ENCODE data around the gene SLC51A. TPM values are rescaled to one million over a fixed set of nuclear protein-coding genes. Genes with fewer than 3 reads are reported as not detected.
"Not testable (repeated sequence)": the region's sequence is repeated elsewhere in the genome, so short reads cannot be mapped to it uniquely, and the experiment has no call there.

The SLC51A gene
- total RNA-seq, 1 donor from 2014 or later, result 0.51 TPM

DNA sequence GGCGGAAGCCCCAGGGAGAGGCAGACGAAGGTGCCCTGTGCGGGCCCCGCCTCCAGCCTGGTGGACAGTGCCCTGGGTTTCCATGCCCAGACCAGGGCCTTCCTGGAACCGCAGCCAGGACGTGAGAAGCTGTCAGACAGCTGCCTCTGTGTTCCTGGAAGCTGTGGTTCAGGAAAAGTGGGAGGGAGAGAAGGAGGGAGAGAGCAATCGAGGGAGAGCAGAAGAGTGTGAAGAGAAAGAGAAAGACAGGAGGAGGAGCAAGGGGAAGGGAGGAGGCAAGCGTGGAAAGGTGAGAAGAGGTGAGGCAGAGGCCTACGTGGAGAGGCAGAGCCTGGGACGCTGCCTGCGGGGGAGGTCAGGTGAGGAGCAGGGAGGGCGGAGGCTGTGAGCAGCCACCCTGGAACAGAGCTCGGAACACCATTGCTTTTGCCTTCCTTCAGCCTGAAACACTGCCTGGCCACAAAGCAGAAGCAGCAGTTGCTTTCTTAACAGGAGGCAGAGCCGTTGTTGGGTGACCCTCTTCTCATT, 23.7 kb upstream of the SLC51A start:
- peak; percentile 80 for DNase-seq (ENCODE audit: low spot score)
- intact Hi-C loops (cut with DNase I), result no loop called here

DNA sequence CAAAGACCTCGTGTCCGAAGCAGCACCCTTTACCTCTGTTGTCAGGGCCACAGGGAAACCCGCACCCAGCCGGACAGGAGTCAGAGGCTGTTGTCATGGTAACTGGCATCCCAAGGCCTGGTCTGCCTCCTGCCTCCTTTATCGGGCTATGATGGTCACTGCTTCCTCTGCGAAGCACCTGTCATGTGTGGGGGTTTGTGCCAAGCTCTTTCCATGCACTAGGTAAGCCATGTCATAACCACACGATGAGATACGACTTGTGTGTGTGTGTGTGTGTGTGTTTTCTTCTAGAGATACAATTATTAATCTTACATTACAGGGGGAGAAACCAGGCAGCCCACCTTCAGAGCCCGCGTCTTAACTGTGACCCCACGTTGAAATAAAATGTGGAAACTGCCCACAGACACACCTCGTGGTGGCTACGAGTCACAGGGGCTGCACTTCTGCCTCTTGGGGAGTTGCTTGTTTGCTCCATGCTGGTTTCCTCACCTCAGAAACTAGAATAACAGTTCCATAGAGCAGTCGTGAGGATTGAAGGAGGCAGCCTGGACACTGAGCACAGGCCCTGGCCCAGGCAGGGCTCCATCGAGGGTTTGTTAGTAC, 23.1 kb upstream of the SLC51A start:
- intact Hi-C loops (cut with DNase I), result no loop called here
- no peak for DNase-seq (ENCODE audit: low spot score)

DNA sequence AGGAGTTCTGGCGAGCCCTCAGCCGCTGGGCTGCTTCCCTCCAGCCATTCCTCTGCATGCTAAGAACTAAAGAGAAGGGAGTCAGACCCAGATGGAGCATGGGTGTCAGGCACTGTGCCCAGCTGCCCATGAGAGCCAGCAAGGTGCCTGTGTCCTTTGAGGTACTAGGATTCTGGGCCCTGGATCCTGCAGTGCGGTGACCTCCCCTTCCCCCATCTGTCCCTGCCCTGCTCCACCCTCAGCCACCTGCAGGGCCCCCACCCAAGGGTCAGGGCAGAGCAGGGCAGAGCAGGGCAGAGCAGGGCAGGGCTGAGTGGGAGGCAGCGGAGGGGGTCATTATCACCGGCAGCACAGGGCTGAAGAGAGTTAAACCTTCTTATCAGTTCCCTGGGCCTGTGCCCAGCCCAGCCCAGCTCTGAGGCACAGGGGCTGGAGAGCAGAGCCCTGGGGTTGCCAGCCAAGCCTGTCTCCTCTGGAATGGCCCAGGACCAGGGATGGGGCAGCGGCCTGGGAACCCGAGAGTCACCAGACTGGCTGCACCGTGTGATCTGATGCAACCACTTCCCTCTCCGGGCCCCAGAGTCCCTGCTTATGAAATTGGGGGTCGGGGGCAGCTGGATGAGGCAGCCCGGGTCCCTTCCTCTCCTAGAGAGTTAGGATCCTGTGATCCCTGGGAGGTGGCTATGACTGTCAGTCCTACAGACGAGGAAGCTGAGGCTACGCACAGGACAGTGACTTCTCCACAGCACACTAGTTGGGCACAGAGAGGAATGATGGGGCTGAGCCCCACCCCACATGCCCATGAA, 22.4 kb upstream of the SLC51A start:
- intact Hi-C loops (cut with DNase I), result loop anchor here (2.0 kb wide), 1 partner anchor 113 kb away; no protein-coding TSS in a partner anchor
- peak; percentile 92 for DNase-seq (ENCODE audit: low spot score)

DNA sequence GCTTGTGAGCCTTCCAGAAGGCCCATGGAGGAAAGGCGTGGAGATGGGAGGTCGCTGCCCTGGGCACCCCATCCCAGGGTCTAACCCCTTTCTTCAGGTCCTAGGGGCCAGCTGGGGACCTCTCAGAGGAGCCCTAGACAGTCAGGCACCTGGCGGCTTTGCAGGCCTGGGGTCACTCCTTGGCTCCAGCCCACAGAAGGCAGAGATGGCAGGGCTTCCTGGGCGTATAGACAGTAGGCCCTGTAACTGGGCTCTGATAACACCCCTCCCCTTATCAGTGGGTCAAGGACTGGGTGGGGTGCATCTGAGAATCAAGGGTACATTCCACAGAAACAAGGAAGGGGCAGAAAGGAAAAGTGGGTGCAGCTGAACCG, 21.8 kb upstream of the SLC51A start:
- no peak for DNase-seq (ENCODE audit: low spot score)
- intact Hi-C loops (cut with DNase I), result loop anchor here (2.0 kb wide), 1 partner anchor 114 kb away; no protein-coding TSS in a partner anchor

DNA sequence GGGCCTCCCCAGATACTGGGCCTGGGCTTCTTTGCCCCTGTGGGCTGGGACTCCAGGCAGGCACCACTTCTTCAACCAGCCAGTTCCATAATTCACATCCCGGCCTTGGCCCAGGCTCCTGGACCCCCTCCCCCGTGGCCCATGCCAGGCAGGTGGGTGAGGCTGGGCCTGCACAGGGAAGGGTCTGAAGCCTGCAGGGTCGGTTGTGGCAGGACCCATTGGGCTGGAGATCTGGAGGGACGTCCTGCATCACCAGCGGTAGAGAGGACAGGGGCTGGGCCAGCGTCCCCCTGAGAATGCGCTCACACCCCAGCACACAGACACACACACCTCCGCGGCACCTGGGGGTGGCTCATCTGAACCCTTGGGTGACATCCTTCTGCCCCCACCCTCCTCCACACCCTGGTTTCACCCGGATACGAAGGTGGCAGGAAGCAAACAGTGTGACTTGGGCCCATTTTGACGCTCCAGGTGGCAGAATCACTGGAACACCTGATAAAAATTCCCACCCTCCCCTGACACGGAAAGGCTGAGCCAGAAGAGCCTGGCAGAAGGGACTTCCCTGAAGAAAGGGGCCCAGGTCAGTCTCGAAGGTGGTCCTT, 20.6 kb upstream of the SLC51A start:
- no peak for DNase-seq (ENCODE audit: low spot score)
- intact Hi-C loops (cut with DNase I), result loop anchor here (1.0 to 5.0 kb wide), 3 partner anchors 115 to 173 kb away; no protein-coding TSS in a partner anchor

DNA sequence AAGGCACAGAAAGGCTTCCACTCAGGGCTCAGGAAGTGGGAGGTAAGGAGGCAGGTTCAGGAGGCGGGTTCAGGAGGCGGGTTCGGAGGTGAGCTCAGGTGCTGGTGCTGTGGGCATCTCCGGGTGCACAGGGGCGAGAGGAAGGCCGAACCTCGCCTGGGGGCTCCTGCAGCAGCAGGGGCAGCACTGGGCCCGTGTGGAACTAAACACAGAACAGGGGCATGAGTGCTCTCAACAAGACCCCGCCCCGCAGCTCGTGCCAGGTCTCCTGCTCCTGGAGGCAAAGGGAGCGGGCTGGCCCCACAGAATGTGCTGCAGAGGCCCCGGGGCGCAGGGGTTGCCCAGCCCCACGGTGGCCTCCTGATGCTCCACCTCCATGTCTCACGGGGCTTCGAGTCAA, 18.8 kb upstream of the SLC51A start:
- intact Hi-C loops (cut with DNase I), result loop anchor here (5.0 kb wide), 1 partner anchor 175 kb away; no protein-coding TSS in a partner anchor

DNA sequence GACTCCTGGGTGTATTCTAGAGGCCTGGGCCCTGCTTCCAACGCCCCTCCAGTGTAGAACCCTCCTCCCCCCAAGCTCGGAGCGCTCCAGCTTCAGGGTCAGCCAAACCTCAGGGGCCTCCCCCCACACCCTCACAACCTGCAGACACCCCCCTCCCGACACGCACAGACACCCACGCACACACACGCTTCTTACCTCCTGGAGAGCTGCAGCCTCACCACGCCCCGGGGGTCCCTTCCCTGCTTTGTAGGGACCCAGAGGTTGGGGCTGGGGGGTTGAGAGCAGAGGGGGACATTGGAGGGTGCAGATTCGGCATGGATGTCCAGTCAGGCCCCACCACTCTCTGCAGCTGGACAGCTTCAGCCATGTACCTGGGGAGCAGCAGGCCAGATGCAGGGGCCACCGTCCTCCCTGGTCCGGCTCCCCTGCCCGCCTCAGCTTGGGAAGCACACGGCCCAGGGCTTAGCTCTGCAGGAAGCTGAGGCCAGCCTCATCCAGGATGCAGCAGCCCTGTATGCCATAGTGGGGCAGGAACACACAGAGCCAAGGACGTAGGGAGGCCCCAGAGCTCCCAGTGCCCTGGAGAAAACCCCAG, 18.2 kb upstream of the SLC51A start:
- intact Hi-C loops (cut with DNase I), result loop anchor here (5.0 kb wide), 1 partner anchor 176 kb away; no protein-coding TSS in a partner anchor
- no peak for DNase-seq (ENCODE audit: low spot score)

More for the DNA sequence above, 18.8 kb upstream of the SLC51A start:
- no peak for DNase-seq (ENCODE audit: low spot score)

DNA sequence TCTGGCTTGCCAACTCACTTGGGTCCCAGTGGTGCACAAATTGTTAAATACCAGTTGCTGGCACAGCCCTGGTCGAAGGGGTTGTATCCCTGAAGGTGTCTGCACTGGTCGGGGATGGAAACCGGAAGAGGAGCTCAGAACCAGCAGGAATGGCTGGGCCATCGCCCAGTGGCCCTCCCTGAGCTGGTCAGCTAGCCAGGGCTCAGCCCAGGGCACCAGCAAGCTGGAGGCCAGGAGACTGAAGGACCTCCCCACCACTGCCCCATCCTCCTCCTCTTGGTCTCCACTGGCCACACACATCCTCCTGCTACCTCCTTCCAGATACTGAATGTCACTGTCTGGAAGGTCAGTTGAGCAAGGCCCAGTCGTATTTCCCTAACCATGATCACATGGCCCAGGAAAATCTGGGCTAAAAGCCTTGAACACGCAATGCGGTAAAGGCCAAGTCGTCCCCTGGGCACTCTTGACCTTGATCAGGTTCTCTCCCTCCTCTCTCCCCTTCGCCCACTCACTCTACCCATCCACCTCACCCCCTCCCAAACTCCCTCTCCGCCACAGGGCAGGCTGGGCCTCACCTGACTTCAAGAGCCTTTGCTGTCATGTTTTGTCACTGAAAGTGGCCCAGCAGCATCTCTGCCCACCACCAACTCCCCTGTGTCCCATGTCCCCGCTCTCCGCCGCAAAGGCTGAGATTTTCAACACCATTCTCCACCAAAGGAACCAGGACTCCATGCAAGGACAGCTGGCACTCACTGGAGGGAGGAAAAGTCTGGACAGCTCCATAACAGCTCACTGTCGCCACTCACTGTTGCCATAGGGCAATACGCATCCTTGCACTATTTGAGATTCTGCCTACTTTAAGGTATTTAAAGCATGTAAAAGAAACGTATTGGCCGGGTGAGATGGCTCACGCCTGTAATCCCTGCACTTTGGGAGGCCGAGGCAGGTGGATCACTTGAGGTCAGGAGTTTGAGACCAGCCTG, 17.3 kb upstream of the SLC51A start:
- intact Hi-C loops (cut with DNase I), result loop anchor here (5.0 kb wide), 1 partner anchor 177 kb away; no protein-coding TSS in a partner anchor
- DNase-seq (ENCODE audit: low spot score), result no peak

DNA sequence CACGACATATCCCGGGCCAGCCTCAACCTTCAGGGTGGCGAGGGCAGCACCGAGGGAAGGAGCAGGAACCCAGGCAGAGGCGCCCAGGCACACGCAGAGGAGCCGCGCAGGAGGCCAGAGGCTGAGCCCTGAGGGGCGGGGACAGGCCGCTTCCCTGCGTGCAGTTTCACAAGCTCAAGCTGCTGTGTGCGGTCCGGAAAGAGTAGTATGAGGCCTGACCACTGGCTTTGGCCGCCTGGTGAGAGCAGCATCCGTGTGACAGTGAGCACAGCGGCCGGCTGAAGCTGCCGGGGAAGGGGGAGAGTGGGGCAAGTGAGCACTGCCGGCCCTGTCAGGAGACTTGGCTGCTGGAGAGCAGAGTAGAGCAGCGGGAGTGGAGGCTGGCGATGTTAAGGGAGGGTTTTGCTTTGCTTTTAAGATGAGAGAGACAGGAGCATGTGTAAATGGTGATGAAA, 13.8 kb upstream of the SLC51A start:
- DNase-seq (ENCODE audit: low spot score), result no peak
- intact Hi-C loops (cut with DNase I), result no loop called here

DNA sequence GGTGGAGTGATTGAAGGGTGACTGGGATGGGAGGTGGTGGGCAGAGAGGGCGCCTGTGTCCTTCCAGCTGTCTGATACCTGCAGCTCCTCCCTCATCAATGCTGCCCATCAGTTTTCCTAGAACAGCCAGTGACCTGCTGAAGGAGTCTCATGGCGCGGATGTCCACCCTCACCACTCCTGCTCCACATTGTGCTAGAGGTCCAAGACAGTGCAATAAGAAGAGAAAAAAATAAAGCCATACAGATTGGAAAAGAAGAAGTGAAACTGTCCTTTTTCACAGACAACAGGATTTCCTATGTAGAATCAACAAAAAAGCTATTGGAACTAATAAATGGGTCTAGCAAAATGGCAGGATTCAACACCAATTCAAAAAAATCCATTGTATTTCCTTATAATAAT, 12.5 kb upstream of the SLC51A start:
- no peak for DNase-seq (ENCODE audit: low spot score)
- intact Hi-C loops (cut with DNase I), result no loop called here

DNA sequence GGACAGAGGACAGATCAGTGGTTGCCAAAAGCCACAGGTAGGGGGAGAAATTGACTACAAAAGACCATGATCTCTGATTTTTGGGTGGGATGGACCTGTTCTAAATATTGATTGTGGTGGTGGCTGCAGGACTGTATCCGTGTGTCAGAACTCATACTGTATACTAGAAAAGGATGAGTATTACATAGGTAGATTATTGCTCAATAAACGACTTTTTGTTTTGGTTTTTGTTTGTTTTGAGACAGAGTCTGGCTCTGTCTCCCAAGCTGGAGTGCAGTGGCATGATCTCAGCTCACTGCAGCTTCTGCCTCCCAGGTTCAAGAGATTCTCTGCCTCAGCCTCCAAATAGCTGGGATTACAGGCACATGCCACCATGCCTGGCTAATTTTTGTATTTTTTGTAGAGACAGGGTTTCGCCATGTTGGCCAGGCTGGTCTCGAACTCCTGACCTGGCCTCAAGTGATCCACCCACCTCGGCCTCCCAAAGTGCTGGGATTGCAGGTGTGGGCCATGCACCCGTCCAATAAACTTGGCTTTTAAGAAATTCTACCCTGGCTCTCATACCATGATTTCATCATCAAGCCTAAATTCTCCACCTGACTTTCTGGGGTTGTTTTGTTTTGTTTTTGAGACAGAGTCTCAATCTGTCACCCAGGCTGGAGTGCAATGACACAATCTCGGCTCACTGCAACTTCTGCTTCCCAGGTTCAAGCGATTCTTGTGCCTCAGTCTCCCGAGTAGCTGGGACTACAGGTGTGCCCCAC, 10.7 kb upstream of the SLC51A start:
- intact Hi-C loops (cut with DNase I); DNase-seq (ENCODE audit: low spot score): not testable (repeated sequence)

DNA sequence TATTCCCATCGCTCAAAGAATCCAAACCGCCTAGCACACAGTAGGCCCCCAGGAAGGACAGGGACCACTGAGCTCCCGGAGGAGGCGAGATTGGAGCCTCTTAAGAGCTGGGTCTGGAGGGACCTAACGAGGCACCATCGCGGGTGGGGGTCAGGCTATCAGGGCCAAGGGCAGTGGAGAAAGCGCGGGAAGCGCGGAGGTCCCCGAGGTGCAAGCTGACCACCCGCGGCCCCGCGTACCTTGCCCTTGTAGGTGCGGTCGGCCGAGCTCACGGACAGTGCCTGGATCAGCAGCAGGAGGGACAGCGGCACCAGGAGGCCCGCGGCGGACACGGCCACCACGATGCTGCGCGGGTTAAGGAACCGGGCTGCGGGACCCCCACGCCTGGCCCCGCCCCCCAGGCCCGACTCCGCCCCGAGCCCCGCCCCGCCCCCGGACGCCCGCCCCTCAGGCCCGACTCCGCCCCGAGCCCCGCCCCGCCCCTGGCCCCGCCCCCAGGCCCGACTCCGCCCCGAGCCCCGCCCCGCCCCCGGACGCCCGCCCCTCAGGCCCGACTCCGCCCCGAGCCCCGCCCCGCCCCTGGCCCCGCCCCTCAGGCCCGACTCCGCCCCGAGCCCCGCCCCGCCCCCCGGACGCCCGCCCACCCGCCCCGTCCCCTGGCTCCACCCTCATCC, 9.0 kb upstream of the SLC51A start:
- no peak for DNase-seq (ENCODE audit: low spot score)
- intact Hi-C loops (cut with DNase I), result no loop called here

DNA sequence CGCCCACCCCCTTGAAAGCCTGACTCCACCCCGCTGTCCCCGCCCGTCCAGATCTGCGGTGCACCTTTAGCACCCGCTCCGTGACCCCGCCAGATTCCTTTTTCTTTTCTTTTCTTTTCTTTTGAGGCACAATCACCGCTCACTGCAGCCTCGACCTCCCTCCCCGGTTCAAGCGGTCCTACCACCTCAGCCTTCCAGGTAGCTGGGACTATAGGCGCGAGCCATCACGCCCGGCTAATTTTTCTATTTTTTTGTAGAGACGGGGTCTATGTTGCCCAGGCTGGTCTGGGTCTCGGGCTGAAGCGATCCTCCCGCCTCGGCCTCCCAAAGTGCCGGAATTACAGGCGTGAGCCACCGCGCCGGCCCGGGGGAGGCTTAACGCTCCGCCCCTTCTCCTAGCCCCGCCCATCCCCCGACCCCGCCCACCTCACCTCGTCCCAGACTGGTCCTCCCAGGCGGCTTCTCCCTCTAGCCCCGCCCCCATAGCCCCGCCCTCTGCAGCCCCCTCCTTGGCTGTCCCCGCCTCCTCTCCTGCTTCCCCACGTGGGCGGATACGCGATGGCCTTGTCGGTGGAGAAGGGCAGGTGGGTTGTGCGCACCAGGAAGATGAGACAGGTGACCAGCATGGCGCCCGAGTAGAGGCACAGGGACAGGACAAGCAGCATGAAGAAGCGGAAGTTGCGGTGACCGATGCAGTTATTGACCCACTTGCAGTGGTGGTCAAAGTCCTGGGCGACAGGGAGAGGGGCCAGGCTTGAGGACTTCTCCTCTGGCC, 8.3 kb upstream of the SLC51A start:
- intact Hi-C loops (cut with DNase I), result no loop called here
- DNase-seq (ENCODE audit: low spot score), result peak; percentile 85

DNA sequence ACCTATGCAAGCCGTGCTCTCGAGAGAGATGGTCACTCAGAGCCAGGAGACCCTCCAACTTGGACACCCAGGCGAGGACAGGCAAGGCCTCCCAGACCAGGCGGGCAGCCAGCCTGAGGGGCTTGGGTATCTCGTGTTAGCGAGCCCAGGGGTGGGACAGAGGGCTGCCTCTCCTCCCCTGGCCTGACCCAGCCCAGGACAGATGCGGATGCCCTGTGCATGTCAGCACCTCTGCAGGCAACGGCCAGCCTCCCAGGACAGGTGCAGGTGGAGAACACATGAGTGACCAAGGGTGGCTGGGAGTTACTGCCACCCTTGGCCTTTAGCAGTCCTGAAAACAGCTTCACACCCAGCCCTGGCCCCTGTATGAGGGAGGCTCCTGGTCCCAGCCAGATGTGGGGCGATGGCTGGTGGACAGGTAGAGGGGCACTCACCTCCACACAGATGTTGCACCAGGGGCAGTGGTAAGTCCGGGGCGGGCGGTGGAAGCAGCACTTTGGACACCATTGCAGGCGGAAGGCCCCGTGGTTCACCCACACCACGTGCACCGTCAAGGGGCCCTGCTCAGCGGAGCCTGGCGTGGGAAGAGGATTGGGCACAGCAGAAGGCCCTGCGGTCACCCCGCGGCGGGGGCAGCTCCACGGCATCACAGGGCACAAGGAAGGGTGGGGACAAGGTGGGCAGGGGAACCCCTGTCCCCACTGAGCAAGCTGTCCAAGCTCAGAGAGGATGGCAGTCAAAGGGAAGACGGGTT, 7.2 kb upstream of the SLC51A start:
- intact Hi-C loops (cut with DNase I), result no loop called here
- DNase-seq (ENCODE audit: low spot score), result no peak

DNA sequence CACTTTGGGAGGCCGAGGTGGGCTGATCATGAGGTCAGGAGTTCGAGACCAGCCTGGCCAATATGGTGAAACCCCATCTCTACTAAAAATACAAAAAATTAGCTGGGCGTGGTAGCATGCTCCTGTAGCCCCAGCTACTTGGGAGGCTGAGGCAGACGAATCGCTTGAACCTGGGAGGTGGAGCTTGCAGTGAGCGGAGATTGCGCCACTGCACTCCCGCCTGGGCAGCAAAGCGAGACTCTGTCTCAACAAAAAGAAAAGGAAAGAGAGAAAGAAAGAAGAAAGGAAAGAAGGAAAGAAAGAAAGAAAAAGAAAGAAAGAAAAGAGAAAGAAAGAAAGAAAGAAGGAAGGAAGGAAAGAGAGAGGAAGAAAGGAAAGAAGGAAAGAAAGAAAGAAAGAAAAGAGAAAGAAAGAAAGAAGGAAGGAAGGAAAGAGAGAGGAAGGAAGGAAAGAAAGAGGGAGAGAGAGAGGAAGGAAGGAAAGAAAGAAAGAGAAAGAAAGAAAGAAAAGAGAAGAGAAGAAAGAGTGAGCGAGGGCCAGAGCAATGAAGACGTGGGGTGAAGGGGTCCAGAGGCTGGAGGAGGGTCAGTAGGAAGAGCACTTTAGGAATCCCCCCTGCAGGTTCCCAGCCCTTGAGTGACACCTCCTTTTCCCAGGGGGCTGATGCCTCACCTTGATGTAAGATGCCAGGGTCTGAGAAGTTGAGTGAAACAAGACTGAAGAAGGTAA, 6.2 kb upstream of the SLC51A start:
- DNase-seq (ENCODE audit: low spot score); intact Hi-C loops (cut with DNase I): not testable (repeated sequence)
